HCT116 (cell line): ENCODE data around the gene RNF130. TPM values are rescaled to one million over a fixed set of nuclear protein-coding genes. Genes with fewer than 3 reads are reported as not detected.

ENCODE experiments used
- ATAC-seq: fragments of 200-7000 bp; cut with Tn5 transposase; 2 replicates; pipeline ENCODE4 v1.9.1; 2020; ENCODE audit warnings: mild to moderate bottlenecking, moderate library complexity
- BruUV-seq: library from RNA; stranded (reverse); fragments of 400-500 nt; replicated peaks from 2 replicates; lab custom pipeline; 2021; lab: Mats Ljungman, UMichigan
- CTCF ChIA-PET: fragments of 300-600 bp; sonication (Branson Sonifier 250); formaldehyde crosslinking; loops from one replicate; lab custom pipeline; 2021; ENCODE audit warnings: antibody characterized with exemption; lab: Charles Lee
- POLR2A ChIA-PET: fragments of 300-600, 350-600 bp; sonication (Branson Sonifier 250); formaldehyde crosslinking; loops from one replicate; lab custom pipeline; 2021; ENCODE audit warnings: antibody characterized with exemption; lab: Charles Lee
- RAD21 ChIA-PET, 2 experiments: fragments of 300-600 bp; sonication (Branson Sonifier 250); formaldehyde crosslinking; loops; one replicate each; lab custom pipeline; 2023; ENCODE audit warnings: low total read pairs in 2 of 2; ENCODE audit not compliant: uncharacterized antibody in 2 of 2, unreplicated experiment in 2 of 2, low non-redundant PET in 1 of 2; lab: Charles Lee
- DNase-seq: peaks from one replicate; pipeline ENCODE4 v3.0.0-alpha.2; 2010; ENCODE audit warnings: low read depth, low spot score
- H2AFZ ChIP-seq: fragments of 200-600 bp; shearing (Covaris generic), sonication (generic); 2 replicates; pipeline ENCODE4 v1.6.1; 2017; ENCODE audit warnings: low read depth, mixed run types, mixed read lengths, antibody characterized with exemption, low read length; ENCODE audit not compliant: poor library complexity, severe bottlenecking
- H3K27ac ChIP-seq: 2 replicates; pipeline ENCODE4 v1.5.1; 2012; ENCODE audit warnings: low read depth, low read length
- H3K27me3 ChIP-seq: fragments of 200-600 bp; sonication (generic); 2 replicates; pipeline ENCODE4 v1.6.1; 2016; ENCODE audit warnings: mixed run types, low read length, mixed read lengths; ENCODE audit not compliant: insufficient read depth
- H3K36me3 ChIP-seq, 2 experiments: fragments of 200-500 bp in 1 of 2; fragments of 200-600 bp in 1 of 2; sonication (Bioruptor generic) in 1 of 2; sonication (generic) in 1 of 2; 2 replicates each; pipeline versions ENCODE4 v1.5.1 to v1.6.1; 2014 to 2016; ENCODE audit warnings: low read length in 2 of 2, inconsistent platforms in 1 of 2, mixed read lengths in 1 of 2, mixed run types in 1 of 2; ENCODE audit not compliant: insufficient read depth in 2 of 2, control insufficient read depth in 1 of 2
- H3K4me1 ChIP-seq, 2 experiments: fragments of 200-600 bp in 1 of 2; sonication (generic) in 1 of 2; 2 replicates each; pipeline versions ENCODE4 v1.5.1 to v1.6.1; 2012 to 2017; ENCODE audit warnings: low read length in 2 of 2, inconsistent platforms in 1 of 2, mild to moderate bottlenecking in 1 of 2, mixed read lengths in 1 of 2, mixed run types in 1 of 2, moderate library complexity in 1 of 2; ENCODE audit not compliant: insufficient read depth in 2 of 2, control insufficient read depth in 1 of 2
- H3K4me2 ChIP-seq: fragments of 200-600 bp; sonication (generic); 2 replicates; pipeline ENCODE4 v1.6.1; 2017; ENCODE audit warnings: mixed run types, low read length, mixed read lengths
- H3K4me3 ChIP-seq, 2 experiments: fragments of 200-600 bp in 1 of 2; sonication (generic) in 1 of 2; replicated peaks in 1 of 2; 2 replicates each; pipeline ENCODE4 v1.5.1; 2011 to 2016; ENCODE audit warnings: low read length in 2 of 2, control low read depth in 1 of 2, low read depth in 1 of 2, mild to moderate bottlenecking in 1 of 2, mixed read lengths in 1 of 2, mixed run types in 1 of 2
- H3K79me2 ChIP-seq: fragments of 200-600 bp; sonication (generic); 2 replicates; pipeline ENCODE4 v1.6.1; 2017; ENCODE audit warnings: mild to moderate bottlenecking, mixed run types, low read length, moderate library complexity, mixed read lengths; ENCODE audit not compliant: insufficient read depth
- H3K9ac ChIP-seq: fragments of 200-600 bp; sonication (generic); 2 replicates; pipeline ENCODE4 v1.6.1; 2016; ENCODE audit warnings: low read length, mixed read lengths
- H3K9me2 ChIP-seq: fragments of 200-600 bp; sonication (generic), shearing (Covaris generic); 2 replicates; pipeline ENCODE4 v1.6.1; 2017; ENCODE audit warnings: mixed run types, mild to moderate bottlenecking, moderate library complexity; ENCODE audit not compliant: insufficient read depth
- H3K9me3 ChIP-seq, 2 experiments: fragments of 200-500 bp in 1 of 2; fragments of 200-600 bp in 1 of 2; sonication (Bioruptor generic) in 1 of 2; sonication (generic) in 1 of 2; 2 replicates each; pipeline ENCODE4 v1.6.1; 2014 to 2017; ENCODE audit warnings: low read length in 2 of 2, mixed read lengths in 2 of 2, inconsistent platforms in 1 of 2, low read depth in 1 of 2, mild to moderate bottlenecking in 1 of 2, mixed run types in 1 of 2, moderate library complexity in 1 of 2; ENCODE audit not compliant: control insufficient read depth in 1 of 2, insufficient read depth in 1 of 2
- H4K20me1 ChIP-seq: fragments of 200-600 bp; sonication (generic), shearing (Covaris generic); 2 replicates; pipeline ENCODE4 v1.6.1; 2017; ENCODE audit warnings: mixed run types, mild to moderate bottlenecking, moderate library complexity; ENCODE audit not compliant: insufficient read depth
- ATF3 ChIP-seq: IDR thresholded peaks from 2 replicates; pipeline ENCODE4 v1.6.1; 2012
- CBX3 ChIP-seq: IDR thresholded peaks from 2 replicates; pipeline ENCODE4 v1.6.1; 2012; ENCODE audit warnings: low read depth
- CEBPB ChIP-seq: IDR thresholded peaks from 2 replicates; pipeline ENCODE4 v1.6.1; 2012; ENCODE audit warnings: low read depth
- EZH2 ChIP-seq: fragments of 200-600 bp; sonication (generic); IDR thresholded peaks from 2 replicates; pipeline ENCODE4 v1.6.1; 2017; ENCODE audit warnings: antibody characterized with exemption, mixed run types
- EZH2phosphoT487 ChIP-seq: fragments of 200-600 bp; IDR thresholded peaks from 2 replicates; pipeline ENCODE4 v1.6.1; 2018; ENCODE audit warnings: antibody characterized with exemption, borderline replicate concordance
- FOSL1 ChIP-seq: IDR thresholded peaks from 2 replicates; pipeline ENCODE4 v1.6.1; 2012; ENCODE audit warnings: low read depth
- JUND ChIP-seq: IDR thresholded peaks from 2 replicates; pipeline ENCODE4 v1.6.1; 2012
- POLR2A ChIP-seq: IDR thresholded peaks from 2 replicates; pipeline ENCODE4 v1.7.0; 2011; ENCODE audit warnings: borderline replicate concordance; ENCODE audit not compliant: insufficient read depth, insufficient read length; ENCODE audit errors: extremely low read depth
- POLR2AphosphoS5 ChIP-seq: IDR thresholded peaks from 2 replicates; pipeline ENCODE4 v1.6.1; 2011; ENCODE audit warnings: mild to moderate bottlenecking, low read depth, low read length, moderate library complexity
- RAD21 ChIP-seq: IDR thresholded peaks from 2 replicates; pipeline ENCODE4 v1.6.1; 2012; ENCODE audit warnings: low read depth, mild to moderate bottlenecking
- REST ChIP-seq: IDR thresholded peaks from 2 replicates; pipeline ENCODE4 v1.6.1; 2012; ENCODE audit warnings: low read depth
- SIN3A ChIP-seq: IDR thresholded peaks from 2 replicates; pipeline ENCODE4 v1.6.1; 2012; ENCODE audit warnings: low read depth
- SP1 ChIP-seq: IDR thresholded peaks from 2 replicates; pipeline ENCODE4 v1.6.1; 2012; ENCODE audit warnings: low read depth
- TCF7L2 ChIP-seq: IDR thresholded peaks from 2 replicates; pipeline ENCODE4 v1.7.0; 2011; ENCODE audit warnings: borderline replicate concordance, inconsistent platforms; ENCODE audit not compliant: insufficient read depth, insufficient read length; ENCODE audit errors: extremely low read depth
- ZBTB33 ChIP-seq: IDR thresholded peaks from 2 replicates; pipeline ENCODE4 v1.6.1; 2011; ENCODE audit warnings: mild to moderate bottlenecking, low read length, moderate library complexity; ENCODE audit not compliant: insufficient replicate concordance; ENCODE audit errors: extremely low read depth
- ZFX ChIP-seq: fragments of 450-650 bp; IDR thresholded peaks from 2 replicates; pipeline ENCODE4 v1.6.1; 2017
- ZNF274 ChIP-seq: fragments of 200-500 bp; sonication (Bioruptor generic); IDR thresholded peaks from 2 replicates; pipeline ENCODE4 v1.6.1; 2014; ENCODE audit warnings: mild to moderate bottlenecking, low read depth, low read length, inconsistent platforms
- intact Hi-C: fragments of 100-400 bp; cut with micrococcal nuclease; formaldehyde crosslinking; loops from 2 replicates; pipeline ENCODE4 v1.10.0; 2022
- total RNA-seq: library from RNA; stranded (reverse); gene quantifications from one replicate; pipeline ENCODE4 v1.2.1, GENCODE V29; 2021; ENCODE audit not compliant: unreplicated experiment
- TF ChIP-seq, protein P1 (sequence below), 3 experiments: fragments of 200-600 bp in 1 of 3; sonication (generic) in 1 of 3; IDR thresholded peaks in 2 of 3; conservative IDR thresholded peaks in 1 of 3; 2 replicates each; pipeline ENCODE4 v1.5.1; 2012 to 2017; ENCODE audit warnings: low read depth in 2 of 3, low read length in 2 of 3, antibody characterized with exemption in 1 of 3, borderline replicate concordance in 1 of 3, control low read depth in 1 of 3, mild to moderate bottlenecking in 1 of 3, mixed read lengths in 1 of 3, mixed run types in 1 of 3, moderate library complexity in 1 of 3; ENCODE audit not compliant: insufficient read depth in 1 of 3
- TF ChIP-seq, protein P2 (sequence below): IDR thresholded peaks from 2 replicates; pipeline ENCODE4 v1.6.1; 2012

RNF130 gene
- total RNA-seq, 1 experiment from 2014 or later: 34.9 TPM

- RAD21 ChIA-PET: no interaction called here
- DNase-seq: no peak
- Histone ChIP-seq H3K36me3 (peaks cover 0 to 3% of the 10 kb centered on the region in 2 experiments; a peak in 2 of 4 replicates), H3K9me3 (no peaks in the 10 kb centered on the region), H3K4me2 (no peak overlapping the region), H2AFZ (no peak overlapping the region), H3K9me2 (no peaks in the 10 kb centered on the region), H3K79me2 (no peaks in the 10 kb centered on the region), H3K9ac (no peak overlapping the region), H3K4me3 (no peak overlapping the region), H3K4me1 (no peaks in the 10 kb centered on the region), H4K20me1 (no peaks in the 10 kb centered on the region)
- no peak for ATAC-seq
- CTCF ChIA-PET: no interaction called here
- POLR2A ChIA-PET: interaction anchor here (0.6 kb wide), 1 partner anchor 116 kb away, joined by 4 read pairs; no protein-coding TSS in a partner anchor
- intact Hi-C loops: loop anchor here (5.0 kb wide), 1 partner anchor 117 kb away; the partner anchor contains the start of gene MRNIP
- BruUV-seq: no TSS peak
- TF ChIP-seq, protein P1, sequence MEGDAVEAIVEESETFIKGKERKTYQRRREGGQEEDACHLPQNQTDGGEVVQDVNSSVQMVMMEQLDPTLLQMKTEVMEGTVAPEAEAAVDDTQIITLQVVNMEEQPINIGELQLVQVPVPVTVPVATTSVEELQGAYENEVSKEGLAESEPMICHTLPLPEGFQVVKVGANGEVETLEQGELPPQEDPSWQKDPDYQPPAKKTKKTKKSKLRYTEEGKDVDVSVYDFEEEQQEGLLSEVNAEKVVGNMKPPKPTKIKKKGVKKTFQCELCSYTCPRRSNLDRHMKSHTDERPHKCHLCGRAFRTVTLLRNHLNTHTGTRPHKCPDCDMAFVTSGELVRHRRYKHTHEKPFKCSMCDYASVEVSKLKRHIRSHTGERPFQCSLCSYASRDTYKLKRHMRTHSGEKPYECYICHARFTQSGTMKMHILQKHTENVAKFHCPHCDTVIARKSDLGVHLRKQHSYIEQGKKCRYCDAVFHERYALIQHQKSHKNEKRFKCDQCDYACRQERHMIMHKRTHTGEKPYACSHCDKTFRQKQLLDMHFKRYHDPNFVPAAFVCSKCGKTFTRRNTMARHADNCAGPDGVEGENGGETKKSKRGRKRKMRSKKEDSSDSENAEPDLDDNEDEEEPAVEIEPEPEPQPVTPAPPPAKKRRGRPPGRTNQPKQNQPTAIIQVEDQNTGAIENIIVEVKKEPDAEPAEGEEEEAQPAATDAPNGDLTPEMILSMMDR (IDR thresholded peaks at IDR 0.05 in 2 of 3, conservative IDR thresholded peaks at IDR 0.05 in 1 of 3; ENCODE audit: borderline replicate concordance in 1 of 3, insufficient read depth in 1 of 3, low read depth in 2 of 3, low read length in 2 of 3): no peak
- TF ChIP-seq POLR2A: no peak
- TF ChIP-seq, protein P2, sequence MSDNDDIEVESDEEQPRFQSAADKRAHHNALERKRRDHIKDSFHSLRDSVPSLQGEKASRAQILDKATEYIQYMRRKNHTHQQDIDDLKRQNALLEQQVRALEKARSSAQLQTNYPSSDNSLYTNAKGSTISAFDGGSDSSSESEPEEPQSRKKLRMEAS: no peak
- no peak for TF ChIP-seq POLR2AphosphoS5
- no peak for TF ChIP-seq CBX3
- TF ChIP-seq JUND: no peak
- no peak for TF ChIP-seq CEBPB
- no peak for TF ChIP-seq ZFX
- no peak for TF ChIP-seq SIN3A
- no peak for TF ChIP-seq EZH2phosphoT487
- no peak for TF ChIP-seq ATF3
- no peak for TF ChIP-seq EZH2
- no peak for TF ChIP-seq RAD21
- TF ChIP-seq ZNF274: no peak
- TF ChIP-seq REST: no peak
- no peak for TF ChIP-seq FOSL1
- TF ChIP-seq SP1: no peak
- TF ChIP-seq ZBTB33: no peak
- no peak for TF ChIP-seq TCF7L2
- TF ChIP-seq, all 23 proteins: peak for 0
- Histone ChIP-seq H3K27me3 (no peaks in the 10 kb centered on the region), H3K27ac (no peak overlapping the region)
These were observed 97.2 kb downstream of the RNF130 start for GRCh38 chr5:179974246-179974945.
